ENCODE results near the gene TTLL11. TPM values are rescaled to one million over a fixed set of nuclear protein-coding genes. Genes with fewer than 3 reads are reported as not detected.

The TTLL11 gene
- total RNA-seq, 1 experiment from 2014 or later: 2.3 TPM

DNA sequence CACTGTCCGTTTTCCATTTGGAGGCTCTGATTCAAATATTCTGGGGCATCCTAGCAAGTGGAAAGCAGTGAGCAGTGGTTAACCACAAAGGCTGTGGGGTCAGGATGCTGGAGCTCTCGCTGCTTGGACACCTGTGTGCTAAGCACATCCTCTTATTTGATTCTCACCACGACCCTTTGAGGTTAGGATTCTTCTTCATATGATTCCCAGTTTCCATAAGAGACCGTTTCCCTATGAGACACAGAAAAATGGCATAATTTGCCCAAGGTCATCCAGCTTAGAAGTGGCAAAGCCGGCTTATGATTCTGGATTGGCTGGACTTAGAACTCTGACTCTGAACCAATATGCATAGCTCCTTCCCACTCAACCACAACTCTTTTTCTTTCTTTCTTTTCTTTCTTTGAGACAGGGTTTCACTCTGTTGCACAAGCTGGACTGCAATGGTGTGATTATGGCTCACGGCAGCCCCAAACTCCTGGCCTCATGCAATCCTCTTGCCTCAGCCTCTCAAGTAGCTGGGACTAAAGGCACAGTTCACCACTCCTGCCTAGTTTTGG, 207.7 kb downstream of the TTLL11 start:
- no peaks in the 10 kb centered on the region for H3K9me2 ChIP-seq (ENCODE audit: insufficient read depth)
- POLR2A ChIA-PET (ENCODE audit: unreplicated experiment): interaction anchor here (0.6 kb wide), 1 partner anchor 33 kb away, joined by 4 read pairs; no protein-coding TSS in a partner anchor
- CTCF ChIA-PET: no interaction called here
- no peak overlapping the region for H3K4me3 ChIP-seq
- H3K9me3 ChIP-seq (ENCODE audit: insufficient read depth, low read depth): no peaks in the 10 kb centered on the region
- DNase-seq: no peak
- no peak overlapping the region for H3K27ac ChIP-seq
- no peaks in the 10 kb centered on the region for H3K27me3 ChIP-seq (ENCODE audit: insufficient read depth, low read depth)
- H2AFZ ChIP-seq: no peak overlapping the region
- BruUV-seq (replicated peaks): no TSS peak
- no peaks in the 10 kb centered on the region for H3K4me1 ChIP-seq (replicated peaks; ENCODE audit: insufficient read depth)
- H3F3A ChIP-seq (ENCODE audit: insufficient read depth, low read depth): no peaks in the 10 kb centered on the region
- H4K20me1 ChIP-seq (ENCODE audit: insufficient read depth): no peaks in the 10 kb centered on the region
- no peaks in the 10 kb centered on the region for H3K36me3 ChIP-seq (ENCODE audit: low read depth)
- H3K4me2 ChIP-seq: no peak overlapping the region
- intact Hi-C loops (cut with micrococcal nuclease; ENCODE audit: unreplicated experiment): no loop called here
- TF ChIP-seq EZH2 (IDR thresholded peaks at IDR 0.05; ENCODE audit: low read depth): no peak
- TF ChIP-seq, protein P1, sequence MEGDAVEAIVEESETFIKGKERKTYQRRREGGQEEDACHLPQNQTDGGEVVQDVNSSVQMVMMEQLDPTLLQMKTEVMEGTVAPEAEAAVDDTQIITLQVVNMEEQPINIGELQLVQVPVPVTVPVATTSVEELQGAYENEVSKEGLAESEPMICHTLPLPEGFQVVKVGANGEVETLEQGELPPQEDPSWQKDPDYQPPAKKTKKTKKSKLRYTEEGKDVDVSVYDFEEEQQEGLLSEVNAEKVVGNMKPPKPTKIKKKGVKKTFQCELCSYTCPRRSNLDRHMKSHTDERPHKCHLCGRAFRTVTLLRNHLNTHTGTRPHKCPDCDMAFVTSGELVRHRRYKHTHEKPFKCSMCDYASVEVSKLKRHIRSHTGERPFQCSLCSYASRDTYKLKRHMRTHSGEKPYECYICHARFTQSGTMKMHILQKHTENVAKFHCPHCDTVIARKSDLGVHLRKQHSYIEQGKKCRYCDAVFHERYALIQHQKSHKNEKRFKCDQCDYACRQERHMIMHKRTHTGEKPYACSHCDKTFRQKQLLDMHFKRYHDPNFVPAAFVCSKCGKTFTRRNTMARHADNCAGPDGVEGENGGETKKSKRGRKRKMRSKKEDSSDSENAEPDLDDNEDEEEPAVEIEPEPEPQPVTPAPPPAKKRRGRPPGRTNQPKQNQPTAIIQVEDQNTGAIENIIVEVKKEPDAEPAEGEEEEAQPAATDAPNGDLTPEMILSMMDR (conservative IDR thresholded peaks at IDR 0.05): no peak
- H3K79me2 ChIP-seq (ENCODE audit: low read depth): no peaks in the 10 kb centered on the region

DNA sequence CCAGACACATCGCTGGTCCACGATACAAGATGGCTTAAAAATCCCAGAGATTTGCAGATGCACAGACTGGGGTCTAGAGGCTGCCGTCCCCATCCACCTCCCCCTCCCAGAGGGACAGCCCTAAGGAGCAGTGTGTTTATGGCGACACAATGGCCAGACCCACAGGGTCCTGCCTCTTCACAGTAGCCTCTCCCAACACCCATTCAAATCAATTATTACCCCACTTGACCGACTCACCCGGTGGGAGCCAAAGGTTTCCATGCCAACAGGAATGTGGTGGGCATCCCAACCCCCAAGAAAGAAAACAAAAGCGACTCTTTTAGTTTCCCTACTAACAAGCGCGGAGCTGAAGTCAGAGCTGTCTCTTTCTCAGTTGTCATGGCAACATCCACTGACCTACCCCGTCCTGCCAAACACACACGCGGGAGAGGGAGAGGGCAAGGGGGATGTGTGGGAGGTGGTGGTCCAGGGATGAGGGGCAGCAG, 209.0 kb downstream of the TTLL11 start:
- ChIA-PET POLR2A (ENCODE audit: unreplicated experiment) (no interaction called here), CTCF (no interaction called here)
- no peak for DNase-seq
- no peaks in the 10 kb centered on the region for H4K20me1 ChIP-seq (ENCODE audit: insufficient read depth)
- H3K4me1 ChIP-seq (replicated peaks; ENCODE audit: insufficient read depth): no peaks in the 10 kb centered on the region
- intact Hi-C loops (cut with micrococcal nuclease; ENCODE audit: unreplicated experiment): loop anchor here (5.0 kb wide), 1 partner anchor 337 kb away; no protein-coding TSS in a partner anchor
- H2AFZ ChIP-seq: no peak overlapping the region
- no TSS peak for BruUV-seq (replicated peaks)
- H3K27ac ChIP-seq: no peak overlapping the region
- no peaks in the 10 kb centered on the region for H3K36me3 ChIP-seq (ENCODE audit: low read depth)
- H3K4me2 ChIP-seq: no peak overlapping the region
- TF ChIP-seq, protein P1 (conservative IDR thresholded peaks at IDR 0.05): no peak
- no peak for TF ChIP-seq EZH2 (IDR thresholded peaks at IDR 0.05; ENCODE audit: low read depth)
- no peaks in the 10 kb centered on the region for H3F3A ChIP-seq (ENCODE audit: insufficient read depth, low read depth)
- no peaks in the 10 kb centered on the region for H3K9me3 ChIP-seq (ENCODE audit: insufficient read depth, low read depth)
- no peaks in the 10 kb centered on the region for H3K79me2 ChIP-seq (ENCODE audit: low read depth)
- H3K27me3 ChIP-seq (ENCODE audit: insufficient read depth, low read depth): no peaks in the 10 kb centered on the region
- no peaks in the 10 kb centered on the region for H3K9me2 ChIP-seq (ENCODE audit: insufficient read depth)
- H3K4me3 ChIP-seq: no peak overlapping the region

DNA sequence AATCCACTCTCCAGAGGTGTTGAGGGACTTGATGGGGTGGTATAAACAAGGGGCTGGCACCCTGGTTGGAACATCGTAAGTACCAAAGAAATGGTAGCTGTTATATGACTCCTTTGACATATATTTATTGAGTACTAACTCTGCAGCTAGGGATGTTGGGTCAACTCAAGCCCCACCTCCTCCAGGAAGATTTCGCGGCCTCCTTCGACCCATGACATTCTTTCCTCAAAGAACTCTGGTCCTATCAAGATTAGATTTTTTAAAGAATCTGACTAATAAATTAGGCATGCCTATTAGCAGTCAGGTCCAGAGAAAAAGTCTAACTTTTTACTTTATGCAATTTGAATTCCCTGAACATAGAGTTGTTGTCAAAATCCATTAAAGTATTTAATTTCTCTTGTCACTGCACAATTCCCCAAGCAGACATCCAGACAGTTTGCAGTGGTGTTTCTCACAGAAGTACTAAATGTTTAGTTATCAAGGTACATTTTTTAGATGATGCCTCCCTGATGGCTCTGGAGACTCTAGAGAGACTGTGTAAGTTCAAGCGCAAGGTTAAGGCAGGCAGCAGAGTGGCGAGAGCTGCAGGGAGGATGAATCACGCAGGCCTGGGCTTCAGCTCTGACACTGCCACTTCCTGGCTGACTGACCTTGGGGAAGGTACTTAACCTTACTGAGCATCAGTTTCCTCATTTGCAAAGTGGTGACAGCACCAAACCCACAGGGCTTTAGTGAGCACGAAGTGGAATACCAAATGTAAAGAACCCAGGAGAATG, 209.6 kb downstream of the TTLL11 start:
- Histone ChIP-seq H3K4me1 (replicated peaks; ENCODE audit: insufficient read depth) (no peaks in the 10 kb centered on the region), H3K27ac (no peak overlapping the region), H3K4me3 (no peak overlapping the region), H2AFZ (no peak overlapping the region), H3F3A (ENCODE audit: insufficient read depth, low read depth) (no peaks in the 10 kb centered on the region), H3K4me2 (no peak overlapping the region), H3K9me2 (ENCODE audit: insufficient read depth) (no peaks in the 10 kb centered on the region), H3K36me3 (ENCODE audit: low read depth) (no peaks in the 10 kb centered on the region), H3K9me3 (ENCODE audit: insufficient read depth, low read depth) (no peaks in the 10 kb centered on the region), H3K79me2 (ENCODE audit: low read depth) (no peaks in the 10 kb centered on the region), H4K20me1 (ENCODE audit: insufficient read depth) (no peaks in the 10 kb centered on the region), H3K27me3 (ENCODE audit: insufficient read depth, low read depth) (no peaks in the 10 kb centered on the region)
- no peak for DNase-seq
- no TSS peak for BruUV-seq (replicated peaks)
- no peak for TF ChIP-seq EZH2 (IDR thresholded peaks at IDR 0.05; ENCODE audit: low read depth)
- TF ChIP-seq, protein P1 (conservative IDR thresholded peaks at IDR 0.05): no peak
- ChIA-PET CTCF (no interaction called here), POLR2A (ENCODE audit: unreplicated experiment) (no interaction called here)
- intact Hi-C loops (cut with micrococcal nuclease; ENCODE audit: unreplicated experiment): loop anchor here (5.0 kb wide), 1 partner anchor 336 kb away; no protein-coding TSS in a partner anchor

All from PC-9 (cell line).